22Rv1 (cell line): Measurements from ENCODE around the gene MGST3.

Experiments
- CTCF ChIP-seq: fragments of 450-650 bp; IDR thresholded peaks from 2 replicates; pipeline ENCODE4 v1.5.1; 2017; ENCODE audit warnings: mild to moderate bottlenecking
- ZFX ChIP-seq: fragments of 450-650 bp; IDR thresholded peaks from 2 replicates; pipeline ENCODE4 v1.6.1; 2017; ENCODE audit warnings: antibody characterized with exemption, borderline replicate concordance

- no peak for TF ChIP-seq CTCF
- TF ChIP-seq ZFX, result no peak
Observed at GRCh38 chr1:165616987-165617546, 14.0 kb upstream of the MGST3 start.
